Endothelial cell of umbilical vein (primary cell): ENCODE data around the gene SLC25A21. TPM values are rescaled to one million over a fixed set of nuclear protein-coding genes. Genes with fewer than 3 reads are reported as not detected.

Experiments used
- BruUV-seq: library from RNA; stranded (reverse); fragments of 400-500 nt; replicated peaks from 2 replicates; lab custom pipeline; 2021; lab: Mats Ljungman, UMichigan
- CTCF ChIA-PET: fragments of 300-600, 350-600 bp; sonication (Branson Sonifier 250); formaldehyde crosslinking; loops from one replicate; lab custom pipeline; 2021; ENCODE audit warnings: antibody characterized with exemption, inconsistent platforms; lab: Charles Lee
- POLR2A ChIA-PET: fragments of 300-600, 350-600 bp; sonication (Branson Sonifier 250); formaldehyde crosslinking; loops from one replicate; lab custom pipeline; 2021; ENCODE audit warnings: antibody characterized with exemption, inconsistent platforms; lab: Charles Lee
- DNase-seq: peaks from one replicate; pipeline ENCODE4 v3.0.0-alpha.2; 2011; ENCODE audit warnings: low read depth, low spot score
- FAIRE-seq: peaks from 2 replicates; lab custom pipeline; 2011; peaks lifted over from hg19 to GRCh38; lab: Jason Lieb, UNC
- H2AFZ ChIP-seq: 2 replicates; pipeline ENCODE4 v1.6.0; 2012; ENCODE audit warnings: low read depth, low read length, control low read depth, inconsistent platforms
- H3K27ac ChIP-seq: 2 replicates; pipeline ENCODE4 v1.5.1; 2011; ENCODE audit warnings: low read depth, mild to moderate bottlenecking, control low read depth, low read length, moderate library complexity; ENCODE audit not compliant: insufficient read depth
- H3K27me3 ChIP-seq, 2 experiments: 2 replicates each; pipeline versions ENCODE4 v1.6.0 to v1.6.1; 2011; ENCODE audit warnings: low read length in 2 of 2, mixed read lengths in 1 of 2; ENCODE audit not compliant: control insufficient read depth in 2 of 2, insufficient read depth in 2 of 2
- H3K36me3 ChIP-seq, 2 experiments: 2 replicates in 1 of 2; 3 replicates in 1 of 2; pipeline ENCODE4 v1.5.1; 2011; ENCODE audit warnings: low read length in 2 of 2, mild to moderate bottlenecking in 1 of 2, moderate library complexity in 1 of 2; ENCODE audit not compliant: control insufficient read depth in 2 of 2, insufficient read depth in 2 of 2; ENCODE audit errors: extremely low read depth in 1 of 2
- H3K4me1 ChIP-seq: 3 replicates; pipeline ENCODE4 v1.5.1; 2011; ENCODE audit warnings: mild to moderate bottlenecking, low read length; ENCODE audit not compliant: control insufficient read depth, insufficient read depth; ENCODE audit errors: extremely low read depth
- H3K4me2 ChIP-seq: 2 replicates; pipeline ENCODE4 v1.6.1; 2011; ENCODE audit warnings: low read length, control low read depth, mixed read lengths; ENCODE audit not compliant: insufficient read depth
- H3K4me3 ChIP-seq, 3 experiments: fragments of 200-600 bp in 1 of 3; sonication (generic), shearing (Covaris generic) in 1 of 3; replicated peaks in 1 of 3; 2 replicates each; pipeline ENCODE4 v1.5.1; 2011 to 2016; ENCODE audit warnings: control low read depth in 3 of 3, low read length in 3 of 3, mild to moderate bottlenecking in 2 of 3, inconsistent platforms in 1 of 3, low read depth in 1 of 3, moderate library complexity in 1 of 3; ENCODE audit not compliant: insufficient read depth in 1 of 3
- H3K79me2 ChIP-seq: 2 replicates; pipeline ENCODE4 v1.6.0; 2012; ENCODE audit warnings: low read length, inconsistent platforms; ENCODE audit not compliant: control insufficient read depth, insufficient read depth
- H3K9ac ChIP-seq: replicated peaks from 2 replicates; pipeline ENCODE3; 2011; ENCODE audit warnings: low read length, control low read depth; ENCODE audit not compliant: insufficient read depth; ENCODE audit errors: extremely low read depth
- H3K9me1 ChIP-seq: replicated peaks from 3 replicates; pipeline ENCODE4 v1.6.0; 2011; ENCODE audit warnings: mild to moderate bottlenecking, low read length; ENCODE audit not compliant: control insufficient read depth, insufficient read depth; ENCODE audit errors: extremely low read depth
- H3K9me3 ChIP-seq: replicated peaks from 2 replicates; pipeline ENCODE4 v1.5.1; 2012; ENCODE audit warnings: low read length, inconsistent platforms; ENCODE audit not compliant: control insufficient read depth, insufficient read depth
- H4K20me1 ChIP-seq: replicated peaks from 2 replicates; pipeline ENCODE3; 2011; ENCODE audit warnings: mild to moderate bottlenecking, low read length; ENCODE audit not compliant: control insufficient read depth, insufficient read depth; ENCODE audit errors: extremely low read depth
- EZH2 ChIP-seq: IDR thresholded peaks from 2 replicates; pipeline ENCODE4 v1.6.1; 2012; ENCODE audit warnings: borderline replicate concordance, low read depth, mild to moderate bottlenecking, moderate library complexity, low read length, inconsistent platforms; ENCODE audit not compliant: severe bottlenecking
- JUN ChIP-seq: IDR thresholded peaks from 2 replicates; pipeline ENCODE4 v1.6.1; 2011; ENCODE audit warnings: borderline replicate concordance, low read depth; ENCODE audit not compliant: insufficient read length, insufficient read depth
- dilution Hi-C: fragments of 300-500 bp; cut with MboI; formaldehyde crosslinking; loops from one replicate; pipeline ENCODE4 v1.15.0; 2019; ENCODE audit warnings: low sequenced_read_pairs; ENCODE audit not compliant: extremely low pct_ligation_motif_present
- intact Hi-C: fragments of 100-400 bp; cut with micrococcal nuclease; formaldehyde crosslinking; loops from one replicate; pipeline ENCODE4 v1.10.0; 2022
- polyA plus RNA-seq, 4 experiments: library from polyadenylated mRNA; depleted of rRNA in 3 of 4; stranded (reverse) in 3 of 4; unstranded in 1 of 4; fragments of >200 nt; gene quantifications; 2 replicates each; pipeline versions ENCODE4 v1.2.1 to v1.2.3, GENCODE V29; 2011 to 2012; ENCODE audit warnings: missing spikeins in 1 of 4
- total RNA-seq: library from RNA; stranded (reverse); gene quantifications from 2 replicates; pipeline ENCODE4 v1.2.3, GENCODE V29; 2021
- TF ChIP-seq, protein P1 (sequence below), 2 donors: IDR thresholded peaks; 1 replicate in 1 of 2; 2 replicates in 1 of 2; pipeline ENCODE4 v1.5.1; 2011; ENCODE audit warnings: low read length in 2 of 2, mild to moderate bottlenecking in 2 of 2, moderate library complexity in 2 of 2, control low read depth in 1 of 2, inconsistent platforms in 1 of 2, low read depth in 1 of 2; ENCODE audit not compliant: insufficient read depth in 1 of 2; ENCODE audit errors: extremely low read depth in 1 of 2

The SLC25A21 gene
- total and polyA plus RNA-seq, 2 donors (not counting 3 experiments of a cell fraction or from before 2014, with no cell fraction given): 0.98 to 1.4 TPM

DNA sequence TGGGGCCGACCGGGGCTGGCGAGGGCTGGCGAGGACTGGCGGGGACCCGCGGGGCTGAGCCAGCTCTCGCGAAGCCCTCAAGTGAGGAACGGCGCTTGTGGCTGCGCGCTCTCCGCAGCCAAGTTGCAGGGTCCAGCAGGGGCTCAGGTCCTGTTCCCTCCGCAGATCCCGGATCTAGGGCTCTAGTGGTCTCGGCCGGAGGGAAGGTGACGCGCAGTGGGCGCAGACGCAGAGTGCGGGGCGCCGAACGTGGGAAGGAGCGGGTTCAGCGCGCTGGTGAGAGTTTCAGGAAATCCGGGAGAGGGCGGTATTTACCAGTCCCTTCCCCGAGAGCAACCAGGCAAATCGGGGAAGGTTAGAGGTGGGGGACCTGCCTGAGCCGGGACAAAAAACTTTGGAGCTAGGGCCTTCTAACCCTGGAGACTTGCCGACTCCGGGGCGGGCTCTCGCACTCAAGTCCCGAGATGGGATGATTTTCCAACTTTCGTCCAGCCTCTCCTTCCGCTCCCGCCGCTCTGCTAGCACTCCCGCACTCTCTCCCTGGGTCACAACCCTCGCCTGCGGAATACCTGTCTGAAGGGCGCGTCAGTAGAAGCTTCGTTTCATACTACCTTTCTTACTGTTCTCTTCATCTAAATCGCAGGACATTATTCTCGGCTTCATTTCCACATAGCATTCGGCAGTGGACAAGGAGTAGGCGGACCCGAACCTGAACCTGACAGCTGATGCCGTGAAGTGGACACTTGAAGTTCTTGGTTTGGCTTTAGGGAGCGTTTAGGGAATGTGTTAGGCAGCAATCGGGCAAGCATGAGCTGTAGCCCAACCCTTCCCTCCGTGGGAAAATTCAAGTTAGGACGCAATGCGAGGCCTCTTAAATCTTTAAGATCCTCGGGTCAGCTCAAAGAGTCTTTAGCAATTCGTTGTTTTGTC is 524.3 kb downstream of the SLC25A21 start:
- dilution Hi-C loops (loop anchor here (10.0 kb wide), 1 partner anchor 507 kb away; no protein-coding TSS in a partner anchor), intact Hi-C loops (loop anchor here (1.0 to 5.0 kb wide), 6 partner anchors 19 to 584 kb away; no protein-coding TSS in a partner anchor)
- no peaks in the 10 kb centered on the region for H3K9me1 ChIP-seq
- peak overlapping the region; percentile 31 for H3K4me2 ChIP-seq
- peak overlapping the region in 2 of 3 experiments; percentile 31 to 35 for H3K4me3 ChIP-seq
- peak; percentile 40 for DNase-seq
- no peak overlapping the region for H3K9ac ChIP-seq
- H2AFZ ChIP-seq: peak overlapping the region; percentile 83
- no TSS peak for BruUV-seq
- peak; percentile 26 for FAIRE-seq
- no peaks in the 10 kb centered on the region for H3K9me3 ChIP-seq
- H3K27me3 ChIP-seq: peaks cover 59 to 91% of the 10 kb centered on the region in 2 experiments
- H4K20me1 ChIP-seq: peaks cover 3% of the 10 kb centered on the region
- no peaks in the 10 kb centered on the region for H3K79me2 ChIP-seq
- peaks cover 10% of the 10 kb centered on the region for H3K4me1 ChIP-seq
- ChIA-PET POLR2A (no interaction called here), CTCF (interaction anchor here (1.0 to 6.6 kb wide), 13 partner anchors 9 to 582 kb away, joined by 3 to 49 read pairs (median 4); no protein-coding TSS in a partner anchor)
- no peaks in the 10 kb centered on the region for H3K36me3 ChIP-seq
- TF ChIP-seq JUN (no peak), EZH2 (peak; percentile 93)
- TF ChIP-seq, protein P1, sequence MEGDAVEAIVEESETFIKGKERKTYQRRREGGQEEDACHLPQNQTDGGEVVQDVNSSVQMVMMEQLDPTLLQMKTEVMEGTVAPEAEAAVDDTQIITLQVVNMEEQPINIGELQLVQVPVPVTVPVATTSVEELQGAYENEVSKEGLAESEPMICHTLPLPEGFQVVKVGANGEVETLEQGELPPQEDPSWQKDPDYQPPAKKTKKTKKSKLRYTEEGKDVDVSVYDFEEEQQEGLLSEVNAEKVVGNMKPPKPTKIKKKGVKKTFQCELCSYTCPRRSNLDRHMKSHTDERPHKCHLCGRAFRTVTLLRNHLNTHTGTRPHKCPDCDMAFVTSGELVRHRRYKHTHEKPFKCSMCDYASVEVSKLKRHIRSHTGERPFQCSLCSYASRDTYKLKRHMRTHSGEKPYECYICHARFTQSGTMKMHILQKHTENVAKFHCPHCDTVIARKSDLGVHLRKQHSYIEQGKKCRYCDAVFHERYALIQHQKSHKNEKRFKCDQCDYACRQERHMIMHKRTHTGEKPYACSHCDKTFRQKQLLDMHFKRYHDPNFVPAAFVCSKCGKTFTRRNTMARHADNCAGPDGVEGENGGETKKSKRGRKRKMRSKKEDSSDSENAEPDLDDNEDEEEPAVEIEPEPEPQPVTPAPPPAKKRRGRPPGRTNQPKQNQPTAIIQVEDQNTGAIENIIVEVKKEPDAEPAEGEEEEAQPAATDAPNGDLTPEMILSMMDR (IDR thresholded peaks at IDR 0.05; ENCODE audit: extremely low read depth in 1 of 2, insufficient read depth in 1 of 2, low read depth in 1 of 2, low read length in 2 of 2): peak; percentile 42 to 47
- no peak overlapping the region for H3K27ac ChIP-seq
